Esophagus squamous epithelium (tissue), 5 donors: ENCODE results near the gene SERGEF. TPM values are rescaled to one million over a fixed set of nuclear protein-coding genes. Genes with fewer than 3 reads are reported as not detected.

ENCODE experiments used
- DNase-seq: peaks from one replicate; lab custom pipeline; 2025; lab: John Stamatoyannopoulos, UW
- H3K27ac ChIP-seq, 4 donors: fragments of 200-600 bp; sonication (generic); one replicate each; pipeline ENCODE4 v1.5.1; 2016 to 2019; ENCODE audit warnings: mild to moderate bottlenecking in 1 of 4
- H3K27me3 ChIP-seq, 4 donors: fragments of 200-600 bp; sonication (generic); 1 replicate in 3 of 4; 2 replicates in 1 of 4; pipeline versions ENCODE4 v1.5.1 to v1.6.0; 2017 to 2021; ENCODE audit warnings: antibody characterized with exemption in 1 of 4
- H3K36me3 ChIP-seq, 3 donors: fragments of 200-600 bp; sonication (generic); one replicate each; pipeline ENCODE4 v1.5.1; 2016 to 2019
- H3K4me1 ChIP-seq, 3 donors: fragments of 200-600 bp; sonication (generic); one replicate each; pipeline ENCODE4 v1.5.1; 2017 to 2019
- H3K4me3 ChIP-seq, 4 donors: fragments of 200-600 bp; sonication (generic); 1 replicate in 3 of 4; 2 replicates in 1 of 4; pipeline ENCODE4 v1.5.1; 2016 to 2019; ENCODE audit warnings: mild to moderate bottlenecking in 2 of 4, moderate library complexity in 1 of 4
- H3K9me3 ChIP-seq, 3 donors: fragments of 200-600 bp; sonication (generic); one replicate each; pipeline ENCODE4 v1.5.1; 2016 to 2019
- CTCF ChIP-seq, 6 experiments: fragments of 450-650 bp in 4 of 6; fragments of 200-600 bp in 2 of 6; sonication (generic) in 2 of 6; IDR thresholded peaks; one replicate each; pipeline ENCODE4 v1.5.1; 2016 to 2019; ENCODE audit warnings: antibody characterized with exemption in 6 of 6, mild to moderate bottlenecking in 4 of 6, moderate library complexity in 4 of 6
- POLR2A ChIP-seq, 4 donors: fragments of 450-650 bp; IDR thresholded peaks; one replicate each; pipeline ENCODE4 v1.6.1; 2017; ENCODE audit warnings: antibody characterized with exemption in 4 of 4, mild to moderate bottlenecking in 4 of 4, moderate library complexity in 3 of 4
- WGBS, 2 donors: methylation state at CpG; one replicate each; pipeline ENCODE4 v1.1.5; 2018; 5-methylcytosine and 5-hydroxymethylcytosine counted together
- intact Hi-C: fragments of 100-400 bp; cut with DNase I; formaldehyde crosslinking; loops from one replicate; pipeline ENCODE4 v1.15.0; 2022
- total RNA-seq, 4 donors: library from RNA; depleted of rRNA; stranded (reverse); fragments of >200 nt; gene quantifications; one replicate each; pipeline ENCODE4 v1.1.0, GENCODE V29; 2016
- donor health status: DM: yes; HTN: yes; CAD: no.

Gene SERGEF
- total RNA-seq, 4 donors from 2014 or later, result 4.2 to 35.7 (median 13.4) TPM

- 72 to 88% methylated on average over 3 to 4 of the region's 5 CpGs for WGBS, 2 donors
- H3K9me3 ChIP-seq, result no peaks in the 10 kb centered on the region
- no peak overlapping the region for H3K4me3 ChIP-seq
- intact Hi-C loops, result no loop called here
- H3K36me3 ChIP-seq, result no peaks in the 10 kb centered on the region
- H3K27ac ChIP-seq, result no peak overlapping the region
- no peak for TF ChIP-seq CTCF (IDR thresholded peaks at IDR 0.05)
- no peak for TF ChIP-seq POLR2A (IDR thresholded peaks at IDR 0.05)
- H3K4me1 ChIP-seq, result no peaks in the 10 kb centered on the region
- H3K27me3 ChIP-seq, result peaks cover 0 to 15% (median 0%) of the 10 kb centered on the region in 4 donors
- DNase-seq, result no peak
Measured at GRCh38 chr11:17753153-17753552, 259.7 kb downstream of the SERGEF start.

- no peak for DNase-seq
- Histone ChIP-seq H3K4me1 (no peaks in the 10 kb centered on the region), H3K36me3 (no peaks in the 10 kb centered on the region), H3K4me3 (no peak overlapping the region), H3K9me3 (no peaks in the 10 kb centered on the region), H3K27me3 (peaks cover 0 to 18% (median 0%) of the 10 kb centered on the region in 4 donors), H3K27ac (no peak overlapping the region)
- no peak for TF ChIP-seq CTCF (IDR thresholded peaks at IDR 0.05)
- no peak for TF ChIP-seq POLR2A (IDR thresholded peaks at IDR 0.05)
- 72 to 74% methylated on average over 6 of the region's 7 CpGs for WGBS, 2 donors
- intact Hi-C loops, result no loop called here
Measured at GRCh38 chr11:17752144-17752543, 260.7 kb downstream of the SERGEF start.

- Histone ChIP-seq H3K27me3 (peaks cover 0 to 23% (median 0%) of the 10 kb centered on the region in 4 donors), H3K27ac (no peak overlapping the region), H3K9me3 (no peaks in the 10 kb centered on the region), H3K4me1 (no peaks in the 10 kb centered on the region), H3K4me3 (no peak overlapping the region), H3K36me3 (no peaks in the 10 kb centered on the region)
- intact Hi-C loops, result no loop called here
- TF ChIP-seq CTCF (IDR thresholded peaks at IDR 0.05), result no peak
- no peak for TF ChIP-seq POLR2A (IDR thresholded peaks at IDR 0.05)
- DNase-seq, result no peak
- 52 to 67% methylated on average over 1 to 2 of the region's 2 CpGs for WGBS, 2 donors
Measured at GRCh38 chr11:17751558-17751957, 261.3 kb downstream of the SERGEF start.

DNA sequence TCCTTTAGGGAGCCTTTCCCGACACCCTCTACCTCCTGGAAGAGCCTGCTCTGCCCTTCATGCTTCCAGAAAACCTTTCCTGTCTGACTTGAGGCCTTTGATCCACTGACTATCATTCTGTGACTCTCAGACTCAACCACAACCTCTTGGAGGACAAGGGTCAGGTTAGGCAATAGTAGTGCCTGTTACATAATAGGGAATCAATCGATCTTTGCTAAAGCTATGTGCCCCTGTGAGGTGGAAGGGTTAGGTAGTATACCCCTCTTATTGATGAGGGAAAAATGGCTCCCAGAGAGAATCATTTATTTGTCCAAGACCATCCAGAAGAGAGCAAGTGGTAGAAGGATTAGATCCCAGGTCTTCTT lies 262.1 kb downstream of the SERGEF start:
- Histone ChIP-seq H3K9me3 (no peaks in the 10 kb centered on the region), H3K27me3 (peaks cover 0 to 25% (median 0%) of the 10 kb centered on the region in 4 donors), H3K4me1 (no peaks in the 10 kb centered on the region), H3K27ac (no peak overlapping the region), H3K36me3 (no peaks in the 10 kb centered on the region), H3K4me3 (no peak overlapping the region)
- 45 to 84% methylated on average over 2 of the region's 2 CpGs for WGBS, 2 donors
- intact Hi-C loops, result no loop called here
- no peak for DNase-seq
- TF ChIP-seq POLR2A (IDR thresholded peaks at IDR 0.05), result no peak
- no peak for TF ChIP-seq CTCF (IDR thresholded peaks at IDR 0.05)

DNA sequence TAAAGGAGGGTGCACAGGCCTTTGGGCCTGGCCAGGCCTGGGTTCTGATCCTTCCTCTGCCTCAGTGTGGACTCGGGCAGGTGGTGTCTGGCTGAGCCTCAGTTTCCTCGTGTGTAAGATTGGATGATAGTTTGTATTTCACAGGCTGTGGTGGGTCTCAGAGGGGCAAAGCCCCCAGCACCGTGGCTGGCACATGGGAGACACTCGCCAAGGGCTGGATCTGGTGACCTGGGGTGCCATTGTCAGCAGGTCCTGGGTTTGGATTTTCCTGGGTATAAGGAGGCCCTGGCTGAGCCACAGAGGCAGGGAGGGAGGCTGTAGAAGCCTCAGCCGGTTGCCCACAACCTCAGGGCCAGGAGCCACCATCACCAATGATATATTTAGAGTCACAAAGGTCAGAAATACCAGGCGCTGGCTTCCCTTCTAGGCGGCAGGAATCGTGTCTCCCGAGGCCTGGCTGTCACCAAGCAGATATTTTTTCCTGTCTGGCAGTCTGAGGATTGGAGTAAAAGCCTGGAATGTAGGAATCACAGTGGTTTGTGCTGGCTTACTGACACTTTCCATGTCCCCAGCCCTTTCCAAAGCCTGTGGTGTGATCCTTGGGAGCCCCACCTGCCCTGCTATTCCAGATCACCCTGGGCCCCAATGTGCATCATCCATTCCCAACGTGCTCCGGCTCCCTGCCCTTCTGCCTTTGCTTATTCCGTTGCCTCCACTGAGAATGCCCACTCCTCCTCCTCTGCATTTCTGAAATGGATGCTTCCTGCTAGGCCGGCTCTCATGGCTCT lies 262.6 kb downstream of the SERGEF start:
- Histone ChIP-seq H3K4me3 (no peak overlapping the region), H3K36me3 (no peaks in the 10 kb centered on the region), H3K27me3 (peaks cover 0 to 25% (median 0%) of the 10 kb centered on the region in 4 donors), H3K4me1 (no peaks in the 10 kb centered on the region), H3K9me3 (no peaks in the 10 kb centered on the region), H3K27ac (no peak overlapping the region)
- intact Hi-C loops, result no loop called here
- WGBS, 2 donors, result 55 to 70% methylated on average over 12 to 13 of the region's 13 CpGs
- TF ChIP-seq POLR2A (IDR thresholded peaks at IDR 0.05), result no peak
- no peak for TF ChIP-seq CTCF (IDR thresholded peaks at IDR 0.05)
- DNase-seq, result no peak
